Kidney (tissue), 14 donors: ENCODE measurements around the gene ADAMTS4. TPM values are rescaled to one million over a fixed set of nuclear protein-coding genes. Genes with fewer than 3 reads are reported as not detected.

Experiments
- DNase-seq, 5 donors: peaks; one replicate each; pipeline ENCODE4 v3.0.0-alpha.2; 2013 to 2020
- FAIRE-seq: peaks from 2 replicates; lab custom pipeline; 2012; peaks lifted over from hg19 to GRCh38; lab: Jason Lieb, UNC
- H3K27ac ChIP-seq, 2 donors: one replicate each; pipeline ENCODE4 v1.7.0; 2013; ENCODE audit warnings: low read depth in 2 of 2, low read length in 2 of 2, inconsistent platforms in 1 of 2
- H3K27me3 ChIP-seq: one replicate; pipeline ENCODE4 v1.7.1; 2013; ENCODE audit warnings: low read length, inconsistent platforms; ENCODE audit not compliant: control insufficient read depth, insufficient read depth
- H3K36me3 ChIP-seq, 3 donors: one replicate each; pipeline versions ENCODE4 v1.7.0 to v1.7.1; 2013; ENCODE audit warnings: low read length in 3 of 3, control low read depth in 1 of 3, inconsistent platforms in 1 of 3; ENCODE audit not compliant: insufficient read depth in 3 of 3, control insufficient read depth in 2 of 3
- H3K4me1 ChIP-seq, 3 donors: one replicate each; pipeline versions ENCODE4 v1.7.0 to v1.7.1; 2013; ENCODE audit warnings: low read length in 3 of 3, inconsistent platforms in 1 of 3, low read depth in 1 of 3; ENCODE audit not compliant: control insufficient read depth in 2 of 3, insufficient read depth in 2 of 3
- H3K4me3 ChIP-seq, 3 donors: one replicate each; pipeline versions ENCODE4 v1.7.0 to v1.8.1; 2013; ENCODE audit warnings: low read length in 3 of 3, control low read depth in 1 of 3, inconsistent platforms in 1 of 3
- H3K9ac ChIP-seq, 3 donors: one replicate each; pipeline versions ENCODE4 v1.7.0 to v1.7.1; 2013; ENCODE audit warnings: low read length in 3 of 3, control low read depth in 1 of 3, inconsistent platforms in 1 of 3
- H3K9me3 ChIP-seq, 3 donors: one replicate each; pipeline versions ENCODE4 v1.7.0 to v1.7.1; 2013; ENCODE audit warnings: low read length in 3 of 3, control low read depth in 1 of 3, inconsistent platforms in 1 of 3; ENCODE audit not compliant: control insufficient read depth in 2 of 3, insufficient read depth in 1 of 3
- CTCF ChIP-seq: IDR thresholded peaks from 3 replicates; pipeline ENCODE4 v1.5.1; 2012; ENCODE audit warnings: mild to moderate bottlenecking, moderate library complexity, borderline replicate concordance; ENCODE audit not compliant: insufficient read depth; ENCODE audit errors: extremely low read depth
- intact Hi-C: fragments of 100-400 bp; cut with DNase I; formaldehyde crosslinking; loops from one replicate; pipeline ENCODE4 v1.11.1; 2022
- polyA plus RNA-seq: library from polyadenylated mRNA; stranded (reverse); fragments of 350-450 nt; fragmentation: Illumina TruSeq; extraction: RNeasy Lipid Tissue Mini Kit (QIAGEN cat#74804); gene quantifications from one replicate; pipeline ENCODE4 v1.2.3, GENCODE V29; 2014; ENCODE audit warnings: low read depth, low replicate concordance; ENCODE audit not compliant: insufficient read depth
- total RNA-seq: library from RNA; stranded (reverse); fragmentation: NEBNext Ultra II Directional; extraction: Animal tissue kit (Norgen Biotek cat#: 25700); gene quantifications from one replicate; pipeline ENCODE4 v1.2.1, GENCODE V29; 2021
- donor health status: control.
- donor health status: control.
- donor health status: control.
- donor health status: control.
- donor health status: control.
- donor health status: DM: yes; HTN: yes; CAD: no.
- donor health status: Normal renal cell carcinoma (clear cell type).

The ADAMTS4 gene
- total and polyA plus RNA-seq, 2 donors from 2014 or later, result 0.26 to 14.0 TPM

GRCh38 chr1:161166669-161167548 lies 31.9 kb downstream of the ADAMTS4 start:
- no peak for TF ChIP-seq CTCF
- FAIRE-seq, result no peak
- Histone ChIP-seq H3K4me3 (peak overlapping the region; percentile 88 to 94 (median 91)), H3K4me1 (peaks cover 0 to 8% (median 0%) of the 10 kb centered on the region in 3 donors), H3K36me3 (peaks cover 4 to 38% (median 12%) of the 10 kb centered on the region in 3 donors), H3K9me3 (no peaks in the 10 kb centered on the region), H3K27ac (peak overlapping the region in 1 of 2 donors; percentile 65), H3K27me3 (no peaks in the 10 kb centered on the region), H3K9ac (peak overlapping the region; percentile 77 to 91 (median 90))
- intact Hi-C loops, result no loop called here
- DNase-seq, result peak; percentile 39 to 82 (median 57)

GRCh38 chr1:161165742-161166668 lies 32.8 kb downstream of the ADAMTS4 start, which contains the start of gene PPOX:
Gene PPOX, plus strand, starts transcription at chr1:161166426. Its CDS starts 422 bp downstream, at chr1:161166848.
- peak; percentile 97 to 99 (median 98) for DNase-seq
- peak; percentile 14 for TF ChIP-seq CTCF
- no peaks in the 10 kb centered on the region for H3K9me3 ChIP-seq
- peak within 1 kb of the TSS; percentile 88 to 94 (median 91) for H3K4me3 ChIP-seq
- peaks cover 0 to 11% (median 0%) of the 10 kb centered on the region in 3 donors for H3K4me1 ChIP-seq
- intact Hi-C loops, result no loop called here
- peak within 1 kb of the TSS; percentile 69 to 92 for H3K27ac ChIP-seq
- H3K36me3 ChIP-seq, result peaks cover 6 to 30% (median 9%) of the 10 kb centered on the region in 3 donors
- FAIRE-seq, result peak; percentile 92
- peak within 1 kb of the TSS; percentile 77 to 91 (median 90) for H3K9ac ChIP-seq
- H3K27me3 ChIP-seq, result no peaks in the 10 kb centered on the region

DNA sequence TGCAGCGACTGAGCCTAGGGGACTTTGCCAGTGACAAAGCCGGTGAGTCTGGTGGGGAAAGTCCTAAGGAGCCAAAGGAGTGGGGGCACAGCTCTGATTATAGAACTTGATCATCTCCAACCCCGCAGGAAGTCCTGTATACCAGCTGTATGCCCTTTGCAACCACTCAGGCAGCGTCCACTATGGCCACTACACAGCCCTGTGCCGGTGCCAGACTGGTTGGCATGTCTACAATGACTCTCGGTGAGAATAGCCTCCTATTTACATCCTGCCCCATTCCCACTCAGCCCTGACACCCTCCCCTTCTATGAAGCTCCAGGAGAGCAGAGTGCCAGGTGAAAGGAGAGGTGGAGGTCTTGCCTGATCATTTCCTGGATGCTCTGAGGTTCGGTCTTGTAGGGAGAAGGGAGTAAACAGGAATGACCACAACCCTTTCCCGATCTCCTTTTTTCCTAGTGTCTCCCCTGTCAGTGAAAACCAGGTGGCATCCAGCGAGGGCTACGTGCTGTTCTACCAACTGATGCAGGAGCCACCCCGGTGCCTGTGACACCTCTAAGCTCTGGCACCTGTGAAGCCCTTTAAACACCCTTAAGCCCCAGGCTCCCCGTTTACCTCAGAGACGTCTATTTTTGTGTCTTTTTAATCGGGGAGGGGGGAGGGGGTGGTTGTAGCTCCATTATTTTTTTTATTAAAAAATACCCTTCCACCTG lies 33.8 kb downstream of the ADAMTS4 start:
- intact Hi-C loops, result no loop called here
- Histone ChIP-seq H3K4me3 (peak overlapping the region in 2 of 3 donors; percentile 91 to 94), H3K36me3 (peaks cover 4 to 23% (median 4%) of the 10 kb centered on the region in 3 donors), H3K4me1 (peaks cover 0 to 18% (median 5%) of the 10 kb centered on the region in 3 donors), H3K27ac (peak overlapping the region in 1 of 2 donors; percentile 92), H3K27me3 (no peaks in the 10 kb centered on the region), H3K9ac (peak overlapping the region; percentile 77 to 86 (median 85)), H3K9me3 (no peaks in the 10 kb centered on the region)
- DNase-seq (peak in 2 of 5 donors; percentile 45 to 47), FAIRE-seq (no peak)
- TF ChIP-seq CTCF, result no peak
